HL-60 (cell line): Measurements from ENCODE around the gene MAPKAPK2.

ENCODE experiments used
- REST ChIP-seq: IDR thresholded peaks from 2 replicates; pipeline ENCODE4 v1.6.1; 2012; ENCODE audit warnings: low read depth; ENCODE audit not compliant: insufficient replicate concordance
- TF ChIP-seq, protein P1 (sequence below): IDR thresholded peaks from one replicate; pipeline ENCODE4 v1.5.1; 2011; ENCODE audit warnings: low read length, control low read depth, inconsistent platforms; ENCODE audit not compliant: insufficient read depth

GRCh38 chr1:206647224-206647623 is 37.5 kb upstream of the MAPKAPK2 start:
- TF ChIP-seq, protein P1, sequence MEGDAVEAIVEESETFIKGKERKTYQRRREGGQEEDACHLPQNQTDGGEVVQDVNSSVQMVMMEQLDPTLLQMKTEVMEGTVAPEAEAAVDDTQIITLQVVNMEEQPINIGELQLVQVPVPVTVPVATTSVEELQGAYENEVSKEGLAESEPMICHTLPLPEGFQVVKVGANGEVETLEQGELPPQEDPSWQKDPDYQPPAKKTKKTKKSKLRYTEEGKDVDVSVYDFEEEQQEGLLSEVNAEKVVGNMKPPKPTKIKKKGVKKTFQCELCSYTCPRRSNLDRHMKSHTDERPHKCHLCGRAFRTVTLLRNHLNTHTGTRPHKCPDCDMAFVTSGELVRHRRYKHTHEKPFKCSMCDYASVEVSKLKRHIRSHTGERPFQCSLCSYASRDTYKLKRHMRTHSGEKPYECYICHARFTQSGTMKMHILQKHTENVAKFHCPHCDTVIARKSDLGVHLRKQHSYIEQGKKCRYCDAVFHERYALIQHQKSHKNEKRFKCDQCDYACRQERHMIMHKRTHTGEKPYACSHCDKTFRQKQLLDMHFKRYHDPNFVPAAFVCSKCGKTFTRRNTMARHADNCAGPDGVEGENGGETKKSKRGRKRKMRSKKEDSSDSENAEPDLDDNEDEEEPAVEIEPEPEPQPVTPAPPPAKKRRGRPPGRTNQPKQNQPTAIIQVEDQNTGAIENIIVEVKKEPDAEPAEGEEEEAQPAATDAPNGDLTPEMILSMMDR = no peak
- TF ChIP-seq REST = no peak
